ENCODE measurements around the gene USP24.
"Not testable (repeated sequence)": the region's sequence is repeated elsewhere in the genome, so short reads cannot be mapped to it uniquely, and the experiment has no call there.

The USP24 gene

GRCh38 chr1:55229726-55230125, 14.6 kb upstream of the USP24 start:
- DNase-seq (ENCODE audit: low read depth) = not testable (repeated sequence)

GRCh38 chr1:55225228-55225627, 10.1 kb upstream of the USP24 start:
- DNase-seq (ENCODE audit: low read depth) = no peak

GRCh38 chr1:55224729-55225128, 9.6 kb upstream of the USP24 start:
- no peak for DNase-seq (ENCODE audit: low read depth)

GRCh38 chr1:55222152-55222551, 7.0 kb upstream of the USP24 start:
- DNase-seq (ENCODE audit: low read depth) = no peak

- DNase-seq (ENCODE audit: low read depth) = no peak
Measured at GRCh38 chr1:55217226-55217986, 2.2 kb upstream of the USP24 start.

GRCh38 chr1:55216096-55216495, 932 bp upstream of the USP24 start:
- no peak for DNase-seq (ENCODE audit: low read depth)

- no peak for DNase-seq (ENCODE audit: low read depth)
Measured at GRCh38 chr1:55214934-55215193, 300 bp downstream of the USP24 start.

- DNase-seq (ENCODE audit: low read depth) = no peak
Measured at GRCh38 chr1:55214212-55214933, 791 bp downstream of the USP24 start.

GRCh38 chr1:55213885-55214211, 1.3 kb downstream of the USP24 start:
- no peak for DNase-seq (ENCODE audit: low read depth)

- DNase-seq (ENCODE audit: low read depth) = no peak
Measured at GRCh38 chr1:55213151-55213884, 1.8 kb downstream of the USP24 start.

- DNase-seq (ENCODE audit: low read depth) = no peak
Measured at GRCh38 chr1:55212349-55213150, 2.6 kb downstream of the USP24 start.

GRCh38 chr1:55211863-55212262, 3.3 kb downstream of the USP24 start:
- DNase-seq (ENCODE audit: low read depth) = no peak

- DNase-seq (ENCODE audit: low read depth) = no peak
Measured at GRCh38 chr1:55210990-55211801, 4.0 kb downstream of the USP24 start.

- DNase-seq (ENCODE audit: low read depth) = no peak
Measured at GRCh38 chr1:55209247-55209646, 5.9 kb downstream of the USP24 start.

- no peak for DNase-seq (ENCODE audit: low read depth)
Measured at GRCh38 chr1:55206210-55206609, 9.0 kb downstream of the USP24 start.

GRCh38 chr1:55204997-55205396, 10.2 kb downstream of the USP24 start:
- no peak for DNase-seq (ENCODE audit: low read depth)

- no peak for DNase-seq (ENCODE audit: low read depth)
Measured at GRCh38 chr1:55203064-55203463, 12.1 kb downstream of the USP24 start.

- DNase-seq (ENCODE audit: low read depth) = no peak
Measured at GRCh38 chr1:55200667-55201066, 14.5 kb downstream of the USP24 start.

- not testable (repeated sequence) for DNase-seq (ENCODE audit: low read depth)
Measured at GRCh38 chr1:55199735-55200134, 15.4 kb downstream of the USP24 start.

- DNase-seq (ENCODE audit: low read depth) = no peak
Measured at GRCh38 chr1:55198044-55198443, 17.1 kb downstream of the USP24 start.

GRCh38 chr1:55197099-55197498, 18.1 kb downstream of the USP24 start:
- no peak for DNase-seq (ENCODE audit: low read depth)

All from stimulated activated CD8-positive, alpha-beta memory T cell treated with anti-CD3 and anti-CD28 coated beads, Interleukin-12 subunit alpha, Interleukin-12 subunit beta, amount 100 ng/mL, for 1 hour (primary cell).